Measurements from ENCODE around the gene KNDC1.

Gene KNDC1

GRCh38 chr10:133162178-133162909, 2.3 kb downstream of the KNDC1 start:
- peaks cover 8 to 19% of the 10 kb centered on the region in 2 donors for H3K27me3 ChIP-seq (ENCODE audit: control insufficient read depth in 1 of 2, insufficient read depth in 2 of 2, low read length in 2 of 2)
- H3K9me3 ChIP-seq (ENCODE audit: control insufficient read depth in 1 of 2, low read length in 2 of 2): no peaks in the 10 kb centered on the region
- H3K36me3 ChIP-seq (ENCODE audit: control insufficient read depth in 1 of 2, insufficient read depth in 2 of 2, low read length in 2 of 2): no peaks in the 10 kb centered on the region
- peaks cover 0 to 5% of the 10 kb centered on the region in 2 donors for H3K4me1 ChIP-seq (ENCODE audit: control insufficient read depth in 1 of 2, insufficient read depth in 2 of 2, low read length in 2 of 2)
- H3K9ac ChIP-seq (ENCODE audit: low read depth in 1 of 2, low read length in 2 of 2): no peak overlapping the region
- no peak overlapping the region for H3K27ac ChIP-seq (ENCODE audit: low read depth, low read length)
- H3K4me3 ChIP-seq (ENCODE audit: low read depth in 1 of 2, low read length in 2 of 2): no peak overlapping the region

- H3K36me3 ChIP-seq (ENCODE audit: control insufficient read depth in 1 of 2, insufficient read depth in 2 of 2, low read length in 2 of 2): no peaks in the 10 kb centered on the region
- no peak overlapping the region for H3K4me3 ChIP-seq (ENCODE audit: low read depth in 1 of 2, low read length in 2 of 2)
- peaks cover 8 to 19% of the 10 kb centered on the region in 2 donors for H3K27me3 ChIP-seq (ENCODE audit: control insufficient read depth in 1 of 2, insufficient read depth in 2 of 2, low read length in 2 of 2)
- H3K9ac ChIP-seq (ENCODE audit: low read depth in 1 of 2, low read length in 2 of 2): no peak overlapping the region
- H3K4me1 ChIP-seq (ENCODE audit: control insufficient read depth in 1 of 2, insufficient read depth in 2 of 2, low read length in 2 of 2): peaks cover 0 to 5% of the 10 kb centered on the region in 2 donors
- H3K9me3 ChIP-seq (ENCODE audit: control insufficient read depth in 1 of 2, low read length in 2 of 2): no peaks in the 10 kb centered on the region
- H3K27ac ChIP-seq (ENCODE audit: low read depth, low read length): no peak overlapping the region
Measured at GRCh38 chr10:133162910-133163856, 3.2 kb downstream of the KNDC1 start.

- Histone ChIP-seq H3K9me3 (ENCODE audit: control insufficient read depth in 1 of 2, low read length in 2 of 2) (no peaks in the 10 kb centered on the region), H3K27ac (ENCODE audit: low read depth, low read length) (no peak overlapping the region), H3K9ac (ENCODE audit: low read depth in 1 of 2, low read length in 2 of 2) (no peak overlapping the region), H3K36me3 (ENCODE audit: control insufficient read depth in 1 of 2, insufficient read depth in 2 of 2, low read length in 2 of 2) (no peaks in the 10 kb centered on the region), H3K27me3 (ENCODE audit: control insufficient read depth in 1 of 2, insufficient read depth in 2 of 2, low read length in 2 of 2) (peaks cover 8 to 19% of the 10 kb centered on the region in 2 donors), H3K4me1 (ENCODE audit: control insufficient read depth in 1 of 2, insufficient read depth in 2 of 2, low read length in 2 of 2) (peaks cover 0 to 5% of the 10 kb centered on the region in 2 donors), H3K4me3 (ENCODE audit: low read depth in 1 of 2, low read length in 2 of 2) (no peak overlapping the region)
Measured at GRCh38 chr10:133163889-133164815, 4.1 kb downstream of the KNDC1 start.

GRCh38 chr10:133164816-133165555, 5.0 kb downstream of the KNDC1 start:
- Histone ChIP-seq H3K9me3 (ENCODE audit: control insufficient read depth in 1 of 2, low read length in 2 of 2) (no peaks in the 10 kb centered on the region), H3K4me3 (ENCODE audit: low read depth in 1 of 2, low read length in 2 of 2) (no peak overlapping the region), H3K36me3 (ENCODE audit: control insufficient read depth in 1 of 2, insufficient read depth in 2 of 2, low read length in 2 of 2) (no peaks in the 10 kb centered on the region), H3K9ac (ENCODE audit: low read depth in 1 of 2, low read length in 2 of 2) (no peak overlapping the region), H3K27ac (ENCODE audit: low read depth, low read length) (no peak overlapping the region), H3K27me3 (ENCODE audit: control insufficient read depth in 1 of 2, insufficient read depth in 2 of 2, low read length in 2 of 2) (peaks cover 8 to 19% of the 10 kb centered on the region in 2 donors), H3K4me1 (ENCODE audit: control insufficient read depth in 1 of 2, insufficient read depth in 2 of 2, low read length in 2 of 2) (peaks cover 0 to 5% of the 10 kb centered on the region in 2 donors)

- no peaks in the 10 kb centered on the region for H3K9me3 ChIP-seq (ENCODE audit: control insufficient read depth in 1 of 2, low read length in 2 of 2)
- no peaks in the 10 kb centered on the region for H3K36me3 ChIP-seq (ENCODE audit: control insufficient read depth in 1 of 2, insufficient read depth in 2 of 2, low read length in 2 of 2)
- peaks cover 0 to 4% of the 10 kb centered on the region in 2 donors for H3K4me1 ChIP-seq (ENCODE audit: control insufficient read depth in 1 of 2, insufficient read depth in 2 of 2, low read length in 2 of 2)
- H3K9ac ChIP-seq (ENCODE audit: low read depth in 1 of 2, low read length in 2 of 2): no peak overlapping the region
- peaks cover 8 to 19% of the 10 kb centered on the region in 2 donors for H3K27me3 ChIP-seq (ENCODE audit: control insufficient read depth in 1 of 2, insufficient read depth in 2 of 2, low read length in 2 of 2)
- no peak overlapping the region for H3K27ac ChIP-seq (ENCODE audit: low read depth, low read length)
- H3K4me3 ChIP-seq (ENCODE audit: low read depth in 1 of 2, low read length in 2 of 2): no peak overlapping the region
Measured at GRCh38 chr10:133165556-133166503, 5.8 kb downstream of the KNDC1 start.

GRCh38 chr10:133166504-133166827, 6.4 kb downstream of the KNDC1 start:
- H3K9me3 ChIP-seq (ENCODE audit: control insufficient read depth in 1 of 2, low read length in 2 of 2): no peaks in the 10 kb centered on the region
- H3K27me3 ChIP-seq (ENCODE audit: control insufficient read depth in 1 of 2, insufficient read depth in 2 of 2, low read length in 2 of 2): peaks cover 2 to 17% of the 10 kb centered on the region in 2 donors
- no peaks in the 10 kb centered on the region for H3K36me3 ChIP-seq (ENCODE audit: control insufficient read depth in 1 of 2, insufficient read depth in 2 of 2, low read length in 2 of 2)
- no peak overlapping the region for H3K9ac ChIP-seq (ENCODE audit: low read depth in 1 of 2, low read length in 2 of 2)
- H3K27ac ChIP-seq (ENCODE audit: low read depth, low read length): no peak overlapping the region
- H3K4me1 ChIP-seq (ENCODE audit: control insufficient read depth in 1 of 2, insufficient read depth in 2 of 2, low read length in 2 of 2): no peaks in the 10 kb centered on the region
- H3K4me3 ChIP-seq (ENCODE audit: low read depth in 1 of 2, low read length in 2 of 2): no peak overlapping the region

GRCh38 chr10:133166828-133167692, 7.0 kb downstream of the KNDC1 start:
- Histone ChIP-seq H3K4me1 (ENCODE audit: control insufficient read depth in 1 of 2, insufficient read depth in 2 of 2, low read length in 2 of 2) (no peaks in the 10 kb centered on the region), H3K27ac (ENCODE audit: low read depth, low read length) (no peak overlapping the region), H3K36me3 (ENCODE audit: control insufficient read depth in 1 of 2, insufficient read depth in 2 of 2, low read length in 2 of 2) (no peaks in the 10 kb centered on the region), H3K4me3 (ENCODE audit: low read depth in 1 of 2, low read length in 2 of 2) (no peak overlapping the region), H3K9ac (ENCODE audit: low read depth in 1 of 2, low read length in 2 of 2) (no peak overlapping the region), H3K27me3 (ENCODE audit: control insufficient read depth in 1 of 2, insufficient read depth in 2 of 2, low read length in 2 of 2) (peaks cover 0 to 11% of the 10 kb centered on the region in 2 donors), H3K9me3 (ENCODE audit: control insufficient read depth in 1 of 2, low read length in 2 of 2) (no peaks in the 10 kb centered on the region)
